Stimulated activated CD8-positive, alpha-beta memory T cell treated with anti-CD3 and anti-CD28 coated beads, Interleukin-7, amount 100 ng/mL, for 1 hour (primary cell): ENCODE results near the gene TMEM132C.

Source experiments
- DNase-seq, 2 donors: peaks; one replicate each; pipeline ENCODE4 v3.0.0-alpha.2; 2020; ENCODE audit warnings: low read depth in 2 of 2

The TMEM132C gene

DNA sequence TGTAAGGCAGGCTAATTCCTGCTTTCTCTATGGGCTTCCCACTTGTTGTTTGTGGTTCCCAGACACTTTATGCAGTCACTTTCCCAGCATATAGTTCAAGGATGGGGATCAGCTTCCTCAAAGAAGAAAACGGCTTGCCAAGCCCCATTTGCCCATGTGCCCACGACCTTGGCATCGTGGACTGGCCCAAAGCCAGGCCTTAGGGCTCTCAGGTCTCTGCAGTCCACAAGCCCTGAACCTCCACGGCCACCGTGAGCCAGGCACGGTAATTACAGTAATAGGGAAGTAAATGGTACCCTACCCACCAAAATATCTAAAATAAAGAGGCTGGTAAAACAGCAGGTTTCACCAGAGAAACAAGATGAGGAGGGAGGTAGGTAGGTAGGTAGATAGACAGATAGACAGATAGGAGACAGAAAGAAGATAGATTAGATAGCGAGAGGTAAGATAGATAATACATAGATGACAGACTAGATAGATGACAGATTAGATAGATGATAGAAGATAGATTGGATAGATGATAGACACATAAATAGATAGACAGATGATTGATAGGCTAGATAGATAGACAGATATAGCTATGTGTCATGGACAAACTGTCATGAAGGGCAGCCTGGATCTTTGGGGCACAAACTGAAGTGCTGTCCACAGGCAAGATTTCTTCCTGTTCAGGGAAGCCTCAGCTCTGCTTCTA is 393.7 kb downstream of the TMEM132C start:
- no peak for DNase-seq

DNA sequence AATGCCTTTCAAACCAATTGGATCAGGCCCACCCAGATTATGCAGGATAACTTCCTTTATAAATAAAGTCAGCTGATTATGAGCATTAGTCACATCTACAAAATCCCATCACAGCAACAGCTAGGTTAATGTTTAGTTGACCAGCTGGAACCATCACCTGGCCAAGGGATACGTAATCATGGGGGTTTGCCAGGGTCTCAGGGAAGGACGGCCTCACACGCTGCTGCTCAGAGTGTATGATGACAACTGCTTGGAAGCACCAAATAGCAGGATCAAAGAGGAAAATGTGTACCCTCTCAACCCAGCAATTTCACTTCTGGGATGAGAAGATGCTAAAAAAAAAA is 394.2 kb downstream of the TMEM132C start:
- no peak for DNase-seq

DNA sequence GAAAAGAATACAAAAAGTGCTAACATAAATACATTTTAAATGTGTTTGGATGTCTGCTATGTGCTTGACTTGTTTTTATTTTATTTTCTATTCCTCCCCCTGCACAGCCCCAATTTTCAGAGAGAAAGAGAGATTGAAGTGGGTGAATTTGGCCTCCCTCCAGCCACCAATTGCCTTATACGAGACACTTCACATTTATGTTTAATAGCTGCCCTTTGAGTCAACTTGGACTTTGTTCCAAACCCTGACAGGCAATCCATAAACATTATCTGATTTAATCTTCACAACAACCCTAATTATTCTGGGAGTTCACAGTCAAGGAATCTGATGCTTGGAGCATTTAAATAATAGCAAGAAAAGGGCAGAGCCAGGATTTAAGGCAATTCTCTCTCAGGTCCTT is 395.1 kb downstream of the TMEM132C start:
- no peak for DNase-seq

DNA sequence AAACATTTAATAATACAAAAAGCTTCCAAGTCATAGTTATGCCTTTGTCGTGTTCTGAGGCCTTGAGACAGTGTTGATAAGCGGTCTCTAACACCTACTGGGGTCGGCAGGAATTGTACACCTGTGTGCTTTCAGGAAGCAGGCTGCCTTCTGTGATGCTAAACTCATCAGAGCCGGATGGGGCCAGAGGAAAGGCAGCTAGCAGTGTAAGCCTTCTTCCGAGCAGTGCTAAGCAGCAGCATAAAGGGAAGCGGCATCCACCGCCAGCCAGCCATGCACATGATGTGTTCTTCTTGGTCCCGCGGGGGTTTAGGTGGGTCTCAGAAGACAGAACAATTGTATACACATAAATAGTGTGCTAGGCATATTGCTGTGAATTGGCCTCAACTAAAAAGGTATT is 397.5 kb downstream of the TMEM132C start:
- no peak for DNase-seq

DNA sequence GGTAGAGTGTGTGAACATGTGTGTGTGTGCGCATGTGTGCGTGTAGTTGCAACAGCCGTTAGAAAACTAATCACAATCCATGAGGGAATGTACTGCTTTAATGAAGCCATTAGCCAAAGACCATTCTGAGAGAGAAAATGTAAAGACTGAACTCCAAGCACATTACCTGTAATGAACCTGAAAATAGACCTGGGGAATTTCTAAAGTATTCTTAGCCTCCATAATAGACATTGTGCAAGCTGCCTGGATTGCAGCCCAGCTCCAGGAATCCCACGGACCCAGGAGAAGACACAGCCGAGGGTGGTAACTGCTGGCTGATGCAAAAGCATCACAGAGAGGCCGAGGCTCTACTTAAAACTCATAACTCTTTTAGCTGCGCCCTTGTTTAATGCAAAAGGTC is 400.2 kb downstream of the TMEM132C start:
- DNase-seq = no peak

DNA sequence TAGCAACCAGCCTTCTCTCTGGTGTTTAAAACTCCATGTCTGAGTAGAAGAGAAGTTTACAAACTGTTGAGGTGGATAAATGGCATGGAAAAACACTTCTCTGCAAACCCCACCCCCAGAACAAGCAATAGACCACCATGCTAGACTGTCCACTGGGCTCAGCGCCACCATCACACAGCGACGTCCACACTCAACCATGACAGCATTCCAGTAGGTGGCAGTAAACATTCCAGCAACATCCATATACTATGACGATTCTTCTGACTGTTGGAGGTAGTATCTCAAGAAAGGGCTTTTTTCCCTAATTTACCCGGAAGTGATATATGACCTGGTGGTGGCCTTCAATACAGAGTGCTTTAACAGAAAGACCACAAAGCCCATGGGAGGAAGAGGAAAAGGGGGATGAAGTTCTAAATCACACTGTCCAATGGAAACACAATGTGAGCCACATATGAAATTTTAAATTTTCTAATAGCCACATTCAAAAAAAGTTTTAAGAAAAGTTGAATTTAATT is 404.6 kb downstream of the TMEM132C start:
- no peak for DNase-seq

DNA sequence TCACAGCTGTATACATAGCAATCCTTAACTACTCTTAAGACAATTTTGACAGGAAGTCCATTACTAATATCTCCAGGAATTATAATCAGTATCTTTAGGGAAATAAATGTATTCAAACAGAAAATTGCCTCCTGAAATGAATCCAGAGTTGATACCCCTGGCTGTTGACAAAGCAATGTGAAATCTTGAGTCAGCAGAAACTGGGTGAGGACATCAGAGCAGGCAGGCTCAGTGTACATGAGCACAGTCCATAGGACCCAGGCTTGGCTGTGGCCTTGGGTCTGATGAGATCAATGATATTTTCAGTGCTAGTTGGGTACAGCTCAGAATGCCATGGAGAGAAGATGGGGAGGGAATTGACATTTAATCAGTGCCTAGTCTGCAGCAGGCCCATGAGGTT is 405.5 kb downstream of the TMEM132C start:
- DNase-seq = no peak

DNA sequence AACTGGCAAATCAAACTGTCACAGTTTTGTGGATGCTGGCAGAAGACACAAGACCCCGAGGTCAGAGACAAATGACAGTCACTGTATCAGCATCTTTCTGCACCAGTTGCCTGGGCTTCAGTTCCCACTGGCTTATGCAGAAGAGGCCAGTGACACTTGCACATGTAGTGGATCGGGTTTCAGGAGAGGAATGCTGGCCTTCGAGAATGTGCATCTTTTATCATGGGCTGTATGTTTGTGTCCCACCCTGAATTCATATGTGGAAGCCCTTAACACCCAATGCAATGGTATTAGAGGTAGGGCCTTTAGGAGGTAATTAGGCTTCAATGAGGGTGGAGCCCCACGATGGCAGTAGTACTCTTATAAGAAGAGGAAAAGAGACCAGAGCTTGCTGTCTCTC is 405.9 kb downstream of the TMEM132C start:
- no peak for DNase-seq

DNA sequence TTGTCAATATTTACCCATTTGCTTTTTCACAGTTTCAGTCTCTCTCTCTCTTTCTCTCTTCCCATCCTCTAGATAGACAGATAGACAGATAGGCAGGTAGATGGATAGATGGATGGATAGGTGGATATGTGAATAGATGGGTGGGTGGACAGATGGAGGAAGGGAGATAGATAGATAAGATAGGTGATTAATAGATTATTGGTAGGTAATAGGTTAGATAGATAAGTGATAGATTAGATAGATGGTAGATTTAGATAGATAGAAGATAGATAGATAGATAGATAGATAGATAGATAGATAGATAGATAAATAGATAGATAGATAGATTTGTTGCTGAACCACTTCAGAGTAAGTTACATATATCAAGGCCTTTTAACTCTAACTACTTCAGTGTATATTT is 408.6 kb downstream of the TMEM132C start:
- no peak for DNase-seq

DNA sequence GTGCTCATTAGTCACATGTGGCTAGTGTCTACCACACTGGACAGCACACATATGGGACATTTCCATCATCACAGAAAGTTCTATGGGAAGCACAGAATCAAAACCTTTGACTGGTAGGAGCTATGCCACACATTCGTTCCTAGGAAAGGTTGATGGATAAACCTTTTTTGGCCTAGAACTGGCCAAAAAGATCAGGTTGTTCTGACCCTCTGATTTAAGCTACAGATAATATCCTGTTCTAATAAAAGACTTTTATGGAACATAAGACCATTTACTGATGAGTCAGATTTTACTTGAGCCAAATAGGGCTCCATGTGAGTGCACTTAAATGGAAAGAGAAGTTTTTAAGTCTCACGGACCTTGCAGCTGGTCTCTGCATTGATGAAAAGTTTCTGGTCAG is 413.6 kb downstream of the TMEM132C start:
- no peak for DNase-seq

DNA sequence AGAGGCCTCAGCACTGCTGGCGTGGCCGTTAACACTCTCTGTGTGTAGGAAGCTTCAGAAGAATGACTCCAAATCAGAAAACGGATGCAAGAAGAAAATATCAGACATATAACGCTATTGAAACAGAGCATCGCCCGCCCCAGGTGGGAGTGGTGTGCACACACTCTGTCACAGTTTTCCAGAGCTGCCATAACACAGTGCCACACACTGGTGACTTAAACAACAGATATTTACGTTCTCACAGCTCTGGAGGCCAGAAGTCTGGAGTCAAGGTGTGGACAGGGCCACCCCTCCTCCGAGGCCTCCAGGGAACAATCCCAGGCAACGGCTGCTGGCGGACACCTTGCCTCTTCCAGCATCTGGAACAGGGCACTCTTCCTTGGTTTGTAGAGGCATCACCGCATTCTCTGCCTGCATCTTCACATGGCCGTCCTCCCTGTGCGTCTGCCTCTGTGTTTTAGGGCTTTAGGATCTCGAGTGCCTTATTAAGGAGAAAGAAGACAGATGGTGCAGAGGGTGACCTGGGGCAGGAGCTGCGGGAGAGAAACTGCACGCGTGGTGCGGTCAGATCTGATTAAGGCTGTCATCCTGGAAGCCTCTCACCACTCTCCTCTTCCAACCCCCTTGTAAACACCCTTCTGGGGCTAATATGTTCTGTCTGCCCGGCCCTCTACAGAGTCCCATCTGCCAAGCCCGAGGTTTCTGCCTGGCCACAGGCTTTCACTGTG is 415.7 kb downstream of the TMEM132C start:
- DNase-seq = no peak

DNA sequence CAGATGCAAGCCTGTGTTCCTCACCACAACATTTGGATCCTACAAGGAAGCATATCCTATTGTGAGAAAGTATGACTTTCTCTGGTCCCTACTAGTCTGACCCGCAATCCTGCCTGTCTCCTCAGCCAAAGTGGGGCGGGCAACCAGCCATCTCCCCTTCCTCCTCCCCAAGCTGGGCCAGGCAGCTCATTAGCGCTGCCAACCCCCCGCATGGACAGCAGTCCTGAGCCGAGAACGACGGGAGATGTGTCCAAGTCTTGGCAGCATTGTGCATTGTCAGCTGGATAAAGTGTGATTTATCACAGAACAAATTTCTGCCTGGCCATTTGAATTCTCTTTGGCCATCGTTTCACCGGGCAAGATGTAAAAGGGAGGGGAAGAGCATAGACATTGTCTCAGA is 417.4 kb downstream of the TMEM132C start:
- DNase-seq = no peak

DNA sequence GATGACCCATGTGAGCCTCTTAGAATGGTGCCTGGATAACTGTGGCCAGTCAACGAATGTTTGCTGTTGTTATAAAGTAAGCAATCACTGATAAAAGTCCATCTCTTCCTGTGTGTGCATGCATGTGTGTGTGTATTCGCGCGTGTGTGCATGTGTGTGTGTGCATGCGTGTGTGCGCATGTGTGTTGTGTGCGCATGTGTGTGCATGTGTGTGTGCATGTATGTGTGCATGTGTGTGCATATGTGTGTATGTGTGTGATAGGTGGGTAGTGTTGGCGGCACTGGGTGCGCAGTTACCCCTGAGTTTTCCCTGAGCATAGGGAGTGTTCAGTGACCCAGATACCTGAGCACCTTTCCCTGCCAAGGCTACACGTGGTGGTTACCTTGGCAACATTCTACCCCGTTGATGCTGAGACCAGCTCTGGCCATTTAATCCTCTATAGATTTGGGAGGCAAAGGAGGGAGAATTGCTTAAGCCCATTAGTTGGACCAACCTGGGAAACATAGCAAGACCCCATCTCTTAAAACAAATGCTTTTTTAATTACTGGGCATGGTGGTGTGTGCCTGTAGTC is 419.0 kb downstream of the TMEM132C start:
- no peak for DNase-seq

DNA sequence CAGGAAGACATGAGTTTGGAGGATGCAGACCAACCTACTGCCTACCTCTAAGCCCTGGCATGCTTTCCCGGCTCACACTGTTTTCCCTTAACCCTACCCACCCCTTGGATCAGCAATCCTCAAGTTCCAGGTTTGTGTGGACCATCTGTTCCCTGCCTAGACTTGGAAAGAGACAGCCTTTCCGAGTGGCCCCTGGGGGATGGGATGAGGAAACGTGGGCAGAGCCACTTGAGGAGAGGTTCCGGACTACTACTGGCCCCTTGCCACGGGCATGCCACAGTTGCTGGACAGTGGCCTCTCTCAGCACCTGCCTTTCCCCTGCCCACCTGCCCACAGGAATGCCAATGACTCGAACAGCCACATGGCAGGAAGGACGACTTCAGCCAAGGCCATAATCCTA is 420.9 kb downstream of the TMEM132C start:
- no peak for DNase-seq

DNA sequence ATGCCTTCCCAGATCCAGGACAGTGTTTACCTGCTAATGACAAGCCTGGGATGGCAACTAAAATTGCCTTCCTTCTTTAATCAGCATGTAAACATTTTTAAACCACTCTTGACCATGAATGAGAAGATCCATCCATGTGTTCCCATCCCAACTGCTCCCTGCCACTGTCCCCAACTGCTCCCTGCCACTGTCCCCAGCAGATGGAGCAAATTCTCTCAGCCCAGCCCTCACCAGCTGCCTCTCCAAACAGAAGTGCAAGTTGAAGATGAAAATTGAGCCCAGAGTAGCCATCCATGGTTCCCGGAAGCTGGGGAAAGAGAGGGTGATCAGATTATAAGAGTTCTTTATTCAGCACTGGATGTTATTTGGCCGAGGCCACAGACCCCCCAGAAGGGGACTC is 423.7 kb downstream of the TMEM132C start:
- no peak for DNase-seq

DNA sequence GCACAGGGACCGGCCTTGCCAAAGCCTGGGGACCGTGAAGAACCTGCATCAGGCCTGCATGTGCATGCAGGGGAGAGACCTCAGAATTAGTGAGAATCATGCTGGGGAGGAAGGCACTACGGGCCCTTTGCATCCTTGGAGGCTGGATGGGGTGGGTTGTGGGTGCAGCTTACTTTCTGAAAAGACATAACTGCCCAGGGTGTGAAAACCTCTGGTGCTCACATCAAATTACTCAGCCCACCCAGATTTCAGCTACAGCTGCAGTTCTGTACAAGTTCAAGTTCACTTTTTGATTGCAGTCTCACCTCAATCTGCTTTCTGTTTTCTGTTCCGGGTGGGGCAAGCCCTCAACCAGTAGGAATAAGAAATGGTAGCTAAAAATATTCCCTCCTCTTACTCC is 426.1 kb downstream of the TMEM132C start:
- no peak for DNase-seq

DNA sequence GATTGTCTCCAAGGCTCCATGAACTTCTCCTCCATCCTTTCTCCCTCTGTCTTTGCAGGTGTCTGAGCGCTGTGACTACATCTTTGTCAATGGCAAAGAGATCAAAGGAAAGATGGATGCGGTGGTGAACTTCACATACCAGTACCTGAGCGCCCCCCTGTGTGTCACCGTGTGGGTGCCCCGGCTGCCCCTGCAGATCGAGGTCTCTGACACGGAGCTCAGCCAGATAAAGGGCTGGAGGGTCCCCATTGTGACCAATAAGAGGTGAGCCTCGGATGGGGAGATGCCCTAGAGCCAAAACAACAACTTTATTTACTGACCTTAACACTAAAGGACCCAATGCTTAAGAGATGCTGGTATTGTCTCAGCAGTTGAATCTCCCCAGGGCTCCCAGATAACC is 426.8 kb downstream of the TMEM132C start:
- DNase-seq = no peak

DNA sequence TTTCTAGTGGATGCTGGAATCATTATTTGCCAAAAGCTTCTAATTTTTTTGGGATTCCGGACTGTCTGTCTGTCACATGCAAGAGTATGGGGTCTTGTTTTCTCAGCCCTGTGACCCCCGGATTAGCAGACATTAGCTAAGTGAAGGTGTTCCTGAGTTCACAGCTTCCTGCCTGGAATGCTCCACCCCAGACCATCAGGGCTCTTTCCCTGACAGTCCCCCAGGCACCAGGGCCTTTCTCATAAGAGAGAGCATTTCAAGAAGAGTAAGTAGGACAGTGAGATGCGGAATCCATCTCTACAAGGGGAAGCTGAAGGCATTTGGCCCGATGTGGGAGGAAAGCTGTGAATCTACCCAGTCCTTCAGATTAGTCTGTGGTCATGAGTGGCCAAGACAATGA is 427.5 kb downstream of the TMEM132C start:
- no peak for DNase-seq

DNA sequence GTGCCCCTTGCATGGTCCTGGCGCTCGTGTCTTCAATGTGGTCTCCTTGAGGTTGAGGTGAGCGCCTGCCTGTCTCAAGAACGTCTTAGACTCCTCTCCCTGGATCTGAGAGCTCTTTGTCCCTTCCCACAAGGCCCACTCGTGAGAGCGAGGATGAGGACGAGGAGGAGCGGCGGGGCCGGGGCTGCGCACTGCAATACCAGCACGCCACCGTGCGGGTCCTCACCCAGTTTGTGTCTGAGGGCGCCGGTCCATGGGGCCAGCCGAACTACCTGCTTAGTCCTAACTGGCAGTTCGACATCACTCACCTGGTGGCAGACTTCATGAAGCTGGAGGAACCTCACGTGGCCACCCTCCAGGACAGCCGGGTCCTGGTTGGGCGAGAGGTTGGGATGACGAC is 428.7 kb downstream of the TMEM132C start:
- DNase-seq = no peak

DNA sequence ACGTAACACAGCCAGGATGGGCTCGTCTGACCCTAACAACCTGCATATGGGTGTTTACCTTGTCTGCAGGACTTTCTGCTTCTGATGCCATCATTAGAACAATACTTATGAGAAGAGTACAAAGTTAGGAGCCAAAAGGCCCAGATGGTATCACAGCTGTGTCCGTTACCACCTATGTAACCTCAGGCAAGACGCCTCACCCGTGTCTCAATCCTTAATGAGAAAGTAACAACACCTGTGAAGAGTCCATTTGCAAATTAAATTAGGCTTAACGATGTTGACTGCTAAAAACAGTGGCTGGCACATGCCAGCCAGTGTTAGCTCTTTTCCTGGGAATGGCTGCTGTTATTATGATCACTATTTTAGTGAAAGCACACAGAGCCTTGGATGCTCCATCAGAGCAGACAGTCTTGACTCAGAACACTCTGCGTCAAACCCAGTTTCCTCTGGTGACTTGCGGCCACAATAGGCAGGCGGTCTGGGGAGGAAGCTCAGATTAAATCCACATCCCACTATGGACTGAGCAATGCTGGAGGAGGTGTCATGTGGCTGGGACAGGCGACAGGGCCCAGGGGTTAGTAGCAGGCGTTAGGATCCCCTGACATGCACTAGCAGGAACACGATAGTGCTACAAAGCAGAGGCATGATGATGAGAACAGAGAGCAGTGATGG is 431.5 kb downstream of the TMEM132C start:
- DNase-seq = no peak

DNA sequence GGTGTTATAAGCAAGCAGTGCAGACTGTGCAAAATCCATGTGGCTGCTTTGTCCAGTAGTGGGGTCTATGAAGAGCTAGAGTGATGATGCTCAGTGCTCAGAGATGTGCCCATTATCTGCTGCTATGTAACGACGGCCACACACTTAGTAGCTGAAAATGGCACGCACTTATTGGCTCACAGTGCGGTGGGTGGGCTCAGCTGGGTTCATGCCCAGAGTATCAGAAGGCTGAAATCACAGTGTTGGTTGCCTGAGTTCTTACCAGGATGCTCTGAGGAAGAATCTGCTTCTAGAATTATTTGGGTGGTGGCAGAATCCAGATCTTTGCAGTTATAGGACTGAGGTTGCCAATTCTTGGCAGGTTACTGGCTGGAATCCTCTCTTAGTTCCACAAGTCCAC is 432.1 kb downstream of the TMEM132C start:
- DNase-seq = no peak

DNA sequence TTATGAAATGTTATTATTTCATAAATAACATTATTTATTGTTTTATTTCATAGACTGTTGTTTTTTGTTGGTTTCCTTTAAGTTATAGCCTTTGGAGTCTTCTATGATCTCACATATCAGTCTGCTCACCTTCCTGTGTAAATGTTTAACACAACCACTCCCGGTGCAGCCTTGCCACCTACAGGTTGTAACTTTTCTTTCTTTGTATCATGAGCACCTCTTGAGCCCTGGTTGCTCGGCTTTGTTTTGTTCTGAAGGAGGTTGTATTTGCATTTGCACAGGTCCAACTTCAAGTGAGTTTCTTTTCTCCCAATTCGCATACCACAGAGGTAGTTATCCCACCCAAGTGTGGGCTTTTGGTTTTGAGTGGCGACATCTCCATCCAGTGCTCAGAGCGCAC is 435.4 kb downstream of the TMEM132C start:
- DNase-seq = no peak

DNA sequence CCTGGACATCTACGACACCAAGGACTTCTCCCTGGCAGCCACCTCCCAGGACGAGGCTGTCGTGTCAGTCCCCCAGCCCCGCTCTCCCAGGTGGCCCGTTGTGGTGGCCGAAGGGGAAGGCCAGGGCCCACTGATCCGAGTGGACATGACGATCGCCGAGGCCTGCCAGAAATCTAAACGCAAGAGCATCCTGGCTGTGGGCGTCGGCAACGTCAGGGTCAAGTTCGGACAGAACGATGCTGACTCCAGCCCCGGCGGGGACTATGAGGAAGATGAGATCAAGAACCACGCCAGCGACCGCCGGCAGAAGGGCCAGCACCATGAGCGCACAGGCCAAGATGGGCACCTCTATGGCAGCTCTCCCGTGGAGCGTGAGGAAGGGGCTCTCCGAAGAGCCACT is 438.2 kb downstream of the TMEM132C start:
- no peak for DNase-seq
